Measurements from ENCODE around the gene NPEPPS.
"Not testable (repeated sequence)": the region's sequence is repeated elsewhere in the genome, so short reads cannot be mapped to it uniquely, and the experiment has no call there.

Gene NPEPPS, protein sequence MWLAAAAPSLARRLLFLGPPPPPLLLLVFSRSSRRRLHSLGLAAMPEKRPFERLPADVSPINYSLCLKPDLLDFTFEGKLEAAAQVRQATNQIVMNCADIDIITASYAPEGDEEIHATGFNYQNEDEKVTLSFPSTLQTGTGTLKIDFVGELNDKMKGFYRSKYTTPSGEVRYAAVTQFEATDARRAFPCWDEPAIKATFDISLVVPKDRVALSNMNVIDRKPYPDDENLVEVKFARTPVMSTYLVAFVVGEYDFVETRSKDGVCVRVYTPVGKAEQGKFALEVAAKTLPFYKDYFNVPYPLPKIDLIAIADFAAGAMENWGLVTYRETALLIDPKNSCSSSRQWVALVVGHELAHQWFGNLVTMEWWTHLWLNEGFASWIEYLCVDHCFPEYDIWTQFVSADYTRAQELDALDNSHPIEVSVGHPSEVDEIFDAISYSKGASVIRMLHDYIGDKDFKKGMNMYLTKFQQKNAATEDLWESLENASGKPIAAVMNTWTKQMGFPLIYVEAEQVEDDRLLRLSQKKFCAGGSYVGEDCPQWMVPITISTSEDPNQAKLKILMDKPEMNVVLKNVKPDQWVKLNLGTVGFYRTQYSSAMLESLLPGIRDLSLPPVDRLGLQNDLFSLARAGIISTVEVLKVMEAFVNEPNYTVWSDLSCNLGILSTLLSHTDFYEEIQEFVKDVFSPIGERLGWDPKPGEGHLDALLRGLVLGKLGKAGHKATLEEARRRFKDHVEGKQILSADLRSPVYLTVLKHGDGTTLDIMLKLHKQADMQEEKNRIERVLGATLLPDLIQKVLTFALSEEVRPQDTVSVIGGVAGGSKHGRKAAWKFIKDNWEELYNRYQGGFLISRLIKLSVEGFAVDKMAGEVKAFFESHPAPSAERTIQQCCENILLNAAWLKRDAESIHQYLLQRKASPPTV

DNA sequence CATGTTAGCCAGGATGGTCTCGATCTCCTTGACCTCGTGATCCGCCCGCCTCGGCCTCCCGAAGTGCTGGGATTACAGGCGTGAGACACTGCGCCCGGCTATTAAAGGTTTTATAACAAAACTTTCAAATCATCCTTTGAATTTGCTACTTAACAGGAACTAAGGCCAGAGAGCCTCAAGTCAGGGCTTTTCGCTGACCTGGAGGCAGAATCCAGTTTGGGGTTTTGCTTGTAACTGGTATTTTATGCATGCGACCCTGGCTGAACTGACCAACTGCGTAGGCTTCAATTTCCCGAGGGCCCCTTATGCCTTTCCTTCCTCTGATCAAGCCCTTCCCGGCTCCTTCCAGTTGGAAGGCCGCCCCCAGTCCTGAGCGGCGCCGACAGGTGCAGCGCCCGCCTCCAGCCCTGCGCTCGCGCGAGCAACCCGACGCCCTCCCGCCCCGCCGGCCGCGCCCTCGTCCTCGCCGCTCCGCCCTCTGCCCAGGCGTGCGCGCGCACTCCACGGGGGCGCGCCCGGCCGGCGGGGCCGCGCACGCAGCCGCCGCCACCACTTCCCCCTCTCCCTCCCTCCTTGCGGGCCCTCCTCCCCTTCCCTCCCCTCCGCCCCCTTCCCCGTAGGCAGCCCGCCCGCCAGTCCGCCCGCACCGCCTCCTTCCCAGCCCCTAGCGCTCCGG, at the start of gene NPEPPS:
NPEPPS (plus strand) TSS at position 552 of the 676 bp plus-strand sequence. CDS start 193 bp downstream, outside the sequence.
- DNase-seq (ENCODE audit: low read depth, low spot score) = peak; percentile 89

DNA sequence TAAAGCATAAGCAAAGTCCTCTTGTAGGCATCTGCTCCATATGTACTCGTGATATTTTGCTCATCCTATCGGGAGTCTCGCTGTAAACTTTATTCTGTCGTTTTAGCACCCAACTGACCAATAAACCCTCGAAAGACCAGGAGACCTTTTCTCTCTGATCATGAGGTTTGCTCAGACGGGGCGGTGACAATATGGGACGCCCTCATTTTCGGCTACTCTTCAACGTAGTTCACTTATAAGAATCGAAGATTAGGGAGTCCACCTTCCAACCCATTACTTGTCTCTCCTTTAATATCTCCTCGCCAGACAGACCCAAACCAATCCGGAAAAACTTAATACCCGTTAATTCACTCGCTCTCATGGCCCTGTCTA, 39.1 kb upstream of the NPEPPS start:
- not testable (repeated sequence) for DNase-seq (ENCODE audit: low read depth, low spot score)

DNA sequence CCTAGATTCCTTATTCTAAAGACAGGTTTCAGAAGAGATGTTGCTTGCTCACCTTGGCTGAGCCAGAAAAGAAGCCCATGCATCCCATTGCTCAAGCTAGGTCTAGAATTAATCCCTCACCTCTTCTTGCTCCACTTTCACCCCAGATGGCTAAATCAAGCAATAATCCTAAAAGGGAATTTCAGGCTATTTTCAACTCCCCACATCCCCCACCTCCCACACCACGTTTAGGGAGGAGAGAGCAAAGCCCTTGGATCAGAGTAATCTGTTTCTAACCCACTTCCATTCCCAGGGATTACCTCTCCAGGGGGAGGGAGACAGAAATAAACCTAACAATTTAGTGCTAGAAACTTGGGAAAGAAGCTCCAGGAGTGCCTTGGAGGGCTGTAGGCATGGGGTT, 31.8 kb upstream of the NPEPPS start:
- DNase-seq (ENCODE audit: low read depth, low spot score) = not testable (repeated sequence)

DNA sequence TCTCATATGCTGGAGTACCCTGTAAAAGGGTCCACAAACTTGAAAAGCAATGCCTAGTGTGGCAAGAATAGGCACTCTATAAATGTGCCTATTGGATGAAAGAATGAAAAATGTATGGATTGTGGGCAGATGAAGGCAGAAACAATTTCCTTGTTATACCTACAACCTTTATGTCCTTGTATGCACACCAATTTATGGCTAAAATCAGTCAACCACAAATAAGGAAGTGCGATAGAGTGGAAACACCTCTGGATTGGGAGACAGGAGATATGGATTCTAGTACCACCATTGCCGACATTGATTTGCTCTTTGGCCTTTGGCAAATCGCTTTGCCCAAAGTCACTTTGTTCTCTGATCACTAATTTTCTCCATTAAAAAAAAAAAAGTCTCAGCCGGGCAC, 31.4 kb upstream of the NPEPPS start:
- DNase-seq (ENCODE audit: low read depth, low spot score) = not testable (repeated sequence)

DNA sequence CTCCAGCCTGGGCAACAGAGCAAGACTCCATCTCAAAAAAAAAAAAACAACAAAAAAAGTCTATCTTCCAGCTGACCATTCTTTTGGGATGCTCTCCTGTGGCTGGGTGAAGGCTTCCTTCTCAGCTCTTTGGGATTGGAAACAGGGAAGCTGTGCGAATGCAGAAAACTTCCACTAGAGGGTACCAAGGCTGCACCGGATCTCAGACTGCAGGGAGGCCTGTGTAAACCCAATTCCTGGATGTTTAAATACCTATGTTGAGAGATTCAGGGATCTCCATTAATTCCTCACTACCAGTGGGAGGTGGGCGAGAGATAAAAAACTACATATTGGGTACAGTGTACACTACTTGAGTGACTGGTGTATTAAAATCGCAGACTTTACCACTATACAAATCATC, 30.3 kb upstream of the NPEPPS start:
- DNase-seq (ENCODE audit: low read depth, low spot score) = not testable (repeated sequence)

DNA sequence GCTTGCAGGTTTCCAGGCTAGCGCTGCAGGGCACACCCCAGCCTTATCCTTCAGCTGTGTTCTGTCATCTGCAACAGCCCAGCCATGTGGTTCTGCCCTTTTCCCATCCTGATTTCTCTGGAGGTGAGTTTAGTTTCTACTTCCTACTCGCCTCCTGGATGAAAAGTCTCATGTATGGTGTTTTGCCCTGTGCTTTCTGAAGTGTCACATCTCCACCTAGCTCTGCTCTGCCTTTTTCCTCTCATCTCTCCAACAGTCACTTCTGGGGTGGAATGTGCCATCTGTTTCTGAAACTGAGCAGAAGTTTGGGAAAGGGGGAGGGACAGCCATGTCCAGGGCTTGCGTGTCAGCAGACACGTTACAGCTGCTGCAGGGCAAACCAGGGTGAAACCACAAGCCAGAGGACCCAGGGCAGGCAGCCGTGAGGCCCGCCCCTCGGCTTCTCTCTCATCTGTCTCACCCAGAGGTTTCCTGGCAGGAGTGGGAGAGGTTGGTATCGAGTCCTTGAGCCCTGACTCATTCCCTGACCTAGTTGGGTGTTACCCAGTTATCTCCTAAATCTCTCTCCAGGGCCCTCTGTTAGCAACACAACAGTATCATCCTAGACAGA, 28.7 kb upstream of the NPEPPS start:
- DNase-seq (ENCODE audit: low read depth, low spot score) = peak; percentile 62

DNA sequence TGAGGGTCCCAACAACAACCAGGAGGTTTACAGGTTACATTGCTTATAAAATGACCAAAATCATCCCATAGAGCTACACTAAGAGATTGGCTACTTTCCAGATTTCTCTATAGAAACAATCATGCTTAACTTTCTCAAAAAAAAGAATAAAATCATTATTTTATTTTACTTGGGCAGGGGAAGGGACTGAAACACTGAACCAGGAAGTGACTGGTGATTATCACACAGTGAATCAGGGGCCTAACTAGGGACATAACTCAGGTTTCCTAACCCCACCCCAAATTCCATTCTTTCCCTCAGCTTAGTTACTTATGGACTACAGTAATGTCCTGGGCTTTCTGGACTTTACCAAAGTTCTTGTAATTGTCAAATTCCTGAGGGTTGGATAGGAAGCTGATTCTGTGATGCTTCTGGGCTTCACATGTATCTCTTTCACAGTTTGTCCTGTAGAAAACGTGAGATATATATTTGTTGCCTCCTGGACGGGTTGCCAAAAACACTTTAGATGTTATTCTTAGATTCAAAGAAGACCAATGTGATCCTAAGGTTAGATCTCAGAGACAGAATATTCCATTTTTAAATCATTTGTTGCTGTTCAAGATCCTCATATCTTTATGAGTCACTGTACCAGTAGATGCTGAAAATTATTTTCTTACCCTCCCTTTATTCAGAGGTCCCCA, 28.0 kb upstream of the NPEPPS start:
- not testable (repeated sequence) for DNase-seq (ENCODE audit: low read depth, low spot score)

DNA sequence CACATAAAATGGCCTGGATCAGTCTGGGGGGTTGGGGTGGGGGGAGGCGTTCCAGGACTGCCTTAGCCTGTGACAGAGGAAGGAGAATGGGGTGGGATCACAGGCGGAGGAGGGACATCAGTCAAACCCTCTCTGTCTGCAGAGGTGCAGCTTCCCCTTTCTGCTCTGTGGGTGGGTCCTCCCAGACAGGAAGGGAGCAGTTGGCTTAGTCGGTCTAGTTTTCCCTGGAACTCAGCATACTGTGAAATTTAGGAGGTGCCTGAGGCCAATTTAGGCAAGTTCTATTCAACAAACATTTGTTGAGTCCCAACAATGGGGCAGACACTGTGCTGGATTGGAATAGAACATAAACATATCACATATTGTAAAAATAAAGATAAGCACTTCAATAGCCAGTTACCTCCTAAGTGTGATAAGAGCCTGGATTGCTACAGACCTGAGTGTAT, 19.2 kb upstream of the NPEPPS start:
- peak; percentile 63 for DNase-seq (ENCODE audit: low read depth, low spot score)

DNA sequence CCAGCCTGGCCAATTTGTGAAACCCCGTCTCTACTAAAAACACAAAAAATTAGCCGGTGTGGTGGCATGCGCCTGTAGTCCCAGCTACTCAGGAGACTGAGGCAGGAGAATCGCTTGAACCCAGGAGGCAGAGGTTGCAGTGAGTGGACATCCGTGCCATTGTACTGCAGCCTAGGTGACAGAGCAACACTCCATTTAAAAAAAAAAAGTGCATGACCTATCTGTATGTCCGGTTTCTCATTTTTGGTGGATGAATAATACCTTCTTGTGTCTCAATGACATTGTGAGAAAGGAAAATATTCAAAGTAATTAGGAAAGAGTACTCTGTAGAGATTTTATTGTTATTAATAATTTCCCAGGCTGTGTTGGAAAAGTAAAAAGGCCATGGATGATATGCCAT, 17.6 kb upstream of the NPEPPS start:
- not testable (repeated sequence) for DNase-seq (ENCODE audit: low read depth, low spot score)

DNA sequence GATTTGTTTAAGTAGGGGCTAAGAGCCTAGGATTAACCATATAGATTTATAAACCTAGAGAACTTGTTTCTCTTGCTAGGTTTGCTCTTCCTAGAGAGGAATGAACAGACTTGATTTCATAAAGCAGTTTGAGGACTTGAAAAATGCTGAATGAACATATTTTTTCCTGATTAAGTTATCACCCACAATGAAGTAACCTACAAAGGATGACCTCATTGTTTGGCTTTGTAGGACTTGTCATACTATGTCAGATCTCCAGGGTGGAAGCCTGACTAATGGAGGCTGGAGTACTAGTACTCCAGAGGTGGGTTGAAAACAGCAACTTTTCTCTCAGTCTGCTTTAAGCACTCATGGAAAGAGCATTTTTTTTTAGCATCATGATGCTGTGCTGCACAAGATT, 12.0 kb upstream of the NPEPPS start:
- not testable (repeated sequence) for DNase-seq (ENCODE audit: low read depth, low spot score)

DNA sequence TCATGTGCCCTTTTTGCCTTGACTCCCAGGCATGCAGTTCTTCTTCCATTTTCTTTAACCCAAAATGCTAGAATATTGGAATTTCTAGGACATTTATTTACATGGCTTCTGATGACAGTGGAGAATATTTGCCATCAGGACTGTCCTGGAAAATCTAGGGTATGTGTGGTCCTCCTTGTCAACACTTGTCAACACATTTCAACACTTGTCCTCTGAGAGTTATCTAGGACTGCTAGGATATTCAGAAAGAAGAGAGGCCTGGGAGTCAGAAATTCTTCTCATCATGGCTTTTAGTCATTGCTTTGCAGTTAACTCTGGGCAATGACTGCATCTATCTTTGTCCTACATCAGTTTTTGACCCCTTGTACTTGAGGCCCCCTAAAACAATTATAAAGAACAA, 11.5 kb upstream of the NPEPPS start:
- not testable (repeated sequence) for DNase-seq (ENCODE audit: low read depth, low spot score)

DNA sequence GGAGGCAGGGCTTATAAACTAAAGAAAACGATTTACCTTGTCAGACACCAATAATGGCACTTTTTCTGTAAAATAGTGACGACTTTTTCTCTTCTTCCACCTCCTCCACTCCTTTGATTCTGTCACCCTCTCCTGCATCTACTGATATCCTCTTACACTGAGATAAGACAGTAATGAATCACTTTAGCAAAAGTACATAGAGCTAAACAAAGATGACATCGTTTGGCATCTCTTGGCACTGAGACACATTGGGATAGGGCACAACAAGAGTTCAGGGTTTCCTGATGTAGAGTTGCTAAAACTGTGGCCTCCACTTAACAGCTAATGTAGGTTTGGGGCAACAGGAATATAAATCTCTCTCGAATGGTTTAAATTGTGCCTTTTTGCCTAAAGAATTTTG, 10.6 kb upstream of the NPEPPS start:
- not testable (repeated sequence) for DNase-seq (ENCODE audit: low read depth, low spot score)

DNA sequence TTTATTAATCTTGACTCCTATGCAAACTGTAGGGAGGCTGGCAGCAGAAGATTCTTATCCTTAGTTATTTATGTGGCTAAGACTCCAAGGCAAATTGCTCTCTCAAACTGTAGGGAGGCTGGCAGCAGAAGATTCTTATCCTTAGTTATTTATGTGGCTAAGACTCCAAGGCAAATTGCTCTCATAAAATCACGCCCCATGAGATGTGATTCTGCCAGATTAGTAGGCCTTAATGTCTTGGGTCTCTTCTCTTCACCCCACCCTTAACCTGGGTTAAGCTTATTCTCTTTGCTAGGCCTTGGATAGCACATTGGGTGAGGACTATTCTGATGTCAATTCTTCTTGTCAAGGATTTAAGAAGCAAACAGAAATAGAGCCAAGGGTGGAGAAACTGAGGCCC, 9.5 kb upstream of the NPEPPS start:
- not testable (repeated sequence) for DNase-seq (ENCODE audit: low read depth, low spot score)

DNA sequence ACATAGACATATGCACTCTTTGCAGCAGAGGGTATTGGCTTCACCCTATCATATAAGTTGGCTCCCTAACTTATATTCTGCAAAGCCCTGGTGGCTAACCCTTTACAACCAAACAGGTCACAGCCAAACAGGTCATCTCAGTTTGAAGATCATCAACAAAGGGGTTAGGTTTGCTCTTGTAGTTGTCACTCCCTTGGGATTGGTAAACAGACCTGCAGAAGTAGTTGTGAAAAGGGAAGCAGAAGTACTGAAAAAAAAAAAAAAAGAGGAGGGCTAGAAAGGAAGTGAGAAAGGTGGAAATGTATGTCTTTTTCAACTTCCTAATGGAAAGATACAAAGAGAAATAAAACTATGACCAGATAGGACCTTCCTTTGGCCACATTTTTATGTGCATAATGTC, 8.6 kb upstream of the NPEPPS start:
- not testable (repeated sequence) for DNase-seq (ENCODE audit: low read depth, low spot score)

DNA sequence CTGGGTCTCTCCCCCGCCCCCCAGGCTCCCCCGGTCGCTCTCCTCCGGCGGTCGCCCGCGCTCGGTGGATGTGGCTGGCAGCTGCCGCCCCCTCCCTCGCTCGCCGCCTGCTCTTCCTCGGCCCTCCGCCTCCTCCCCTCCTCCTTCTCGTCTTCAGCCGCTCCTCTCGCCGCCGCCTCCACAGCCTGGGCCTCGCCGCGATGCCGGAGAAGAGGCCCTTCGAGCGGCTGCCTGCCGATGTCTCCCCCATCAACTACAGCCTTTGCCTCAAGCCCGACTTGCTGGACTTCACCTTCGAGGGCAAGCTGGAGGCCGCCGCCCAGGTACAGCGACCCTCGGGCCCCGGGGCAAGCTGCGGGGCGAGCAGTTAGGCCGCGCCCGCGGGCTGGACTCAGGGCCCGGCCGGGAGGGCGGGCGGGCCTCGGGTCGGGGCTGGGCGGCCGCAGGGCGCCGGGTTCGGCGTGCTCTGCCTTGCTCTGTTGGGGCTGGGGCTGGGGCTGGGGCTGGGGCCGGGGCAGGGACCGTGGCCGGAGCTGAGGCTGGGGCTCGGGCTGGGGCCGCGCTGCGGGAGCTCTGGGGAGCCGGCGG, 419 bp downstream of the NPEPPS start:
- DNase-seq (ENCODE audit: low read depth, low spot score) = peak; percentile 4

DNA sequence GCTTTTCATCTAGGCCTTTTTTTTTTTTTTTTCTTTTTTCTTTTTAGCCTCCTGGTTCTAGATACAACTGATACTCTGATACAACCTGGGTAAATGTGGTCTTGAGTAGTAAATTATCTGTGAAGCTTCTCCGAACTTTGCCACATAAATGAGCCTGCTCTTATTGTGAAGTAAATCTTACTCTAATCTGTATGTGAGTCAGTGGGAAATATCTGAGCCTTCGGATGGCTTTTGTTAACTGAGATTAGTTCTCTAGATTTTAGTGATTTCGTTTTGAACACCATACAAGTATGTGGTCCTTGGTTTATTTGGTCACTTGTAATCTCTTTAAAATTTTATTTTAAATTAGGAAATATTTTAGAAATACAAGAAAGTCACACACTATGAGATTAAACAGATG, 8.2 kb downstream of the NPEPPS start:
- DNase-seq (ENCODE audit: low read depth, low spot score) = not testable (repeated sequence)

DNA sequence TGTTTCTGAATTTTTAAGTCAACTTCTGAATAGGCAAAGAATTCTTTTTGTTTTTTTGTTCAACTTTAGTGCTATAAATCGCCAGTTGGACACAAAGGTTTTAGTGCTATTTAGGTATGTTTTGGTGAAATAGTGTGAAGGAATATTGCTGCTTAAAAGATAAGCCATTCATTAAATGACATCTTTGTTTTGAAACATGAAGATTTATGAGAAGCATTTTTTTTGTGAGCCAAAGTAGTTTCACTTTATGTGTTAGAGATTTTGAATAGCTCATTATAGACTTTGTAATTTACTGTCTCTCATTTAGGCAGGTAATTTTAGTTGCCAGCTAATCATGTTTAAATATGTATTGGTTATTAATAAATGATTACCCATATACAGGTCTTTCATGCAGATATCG, 10.8 kb downstream of the NPEPPS start:
- not testable (repeated sequence) for DNase-seq (ENCODE audit: low read depth, low spot score)

DNA sequence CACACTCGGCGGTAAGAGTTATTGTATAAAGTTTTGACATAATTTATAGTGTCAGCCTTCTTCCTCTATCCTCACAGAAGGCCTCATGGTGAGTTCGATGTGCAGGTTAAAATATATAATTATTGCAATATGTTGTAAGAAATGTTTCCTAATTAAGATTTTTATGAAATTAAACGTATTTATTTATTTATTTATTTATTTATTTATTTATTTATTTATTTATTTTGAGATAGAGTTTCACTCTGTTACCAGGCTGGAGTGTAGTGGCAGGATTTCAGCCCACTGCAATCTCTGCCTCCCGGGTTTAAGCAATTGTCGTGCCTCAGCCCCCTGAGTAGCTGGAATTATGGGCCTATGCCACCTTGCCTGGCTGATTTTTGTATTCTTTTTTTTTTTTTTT, 13.4 kb downstream of the NPEPPS start:
- not testable (repeated sequence) for DNase-seq (ENCODE audit: low read depth, low spot score)

DNA sequence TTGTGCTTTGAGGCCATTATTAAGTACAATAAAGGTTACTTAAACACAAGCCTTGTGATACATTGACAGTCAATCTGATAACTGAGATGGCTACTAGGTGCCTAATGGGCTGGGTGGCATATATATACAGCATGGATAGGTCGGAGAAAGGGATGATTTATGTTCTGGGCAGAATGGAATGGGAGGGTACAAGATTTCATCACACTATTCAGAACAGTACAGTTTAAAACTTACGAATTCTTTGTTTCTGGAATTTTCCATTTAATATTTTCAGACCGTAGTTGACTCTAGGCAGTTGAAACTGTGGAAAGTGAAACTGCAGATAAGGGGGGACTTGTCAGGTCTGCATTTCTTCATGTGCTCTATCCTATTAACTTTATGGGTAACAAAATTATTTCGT, 23.8 kb downstream of the NPEPPS start:
- not testable (repeated sequence) for DNase-seq (ENCODE audit: low read depth, low spot score)

DNA sequence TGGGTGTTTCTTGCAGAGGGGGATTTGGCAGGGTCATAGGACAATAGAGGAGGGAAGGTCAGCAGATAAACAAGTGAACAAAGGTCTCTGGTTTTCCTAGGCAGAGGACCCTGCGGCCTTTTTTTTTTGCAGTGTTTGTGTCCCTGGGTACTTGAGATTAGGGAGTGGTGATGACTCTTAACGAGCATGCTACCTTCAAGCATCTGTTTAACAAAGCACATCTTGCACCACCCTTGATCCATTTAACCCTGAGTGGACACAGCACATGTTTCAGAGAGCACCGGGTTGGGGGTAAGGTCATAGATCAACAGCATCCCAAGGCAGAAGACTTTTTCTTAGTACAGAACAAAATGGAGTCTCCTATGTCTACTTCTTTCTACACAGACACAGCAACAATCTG, 25.2 kb downstream of the NPEPPS start:
- not testable (repeated sequence) for DNase-seq (ENCODE audit: low read depth, low spot score)
